H1 (cell line): ENCODE data around the gene TOB2. TPM values are rescaled to one million over a fixed set of nuclear protein-coding genes. Genes with fewer than 3 reads are reported as not detected.
A peak's percentile ranks its signal among the peaks of the same experiment; 100 is the strongest.

Experiments
- ATF2 ChIP-seq: IDR thresholded peaks from 2 replicates; pipeline ENCODE4 v1.6.1; 2012; ENCODE audit warnings: low read length, inconsistent platforms
- BACH1 ChIP-seq: IDR thresholded peaks from 2 replicates; pipeline ENCODE4 v1.6.1; 2012; ENCODE audit warnings: low read length, improper control_type of control experiment
- CBX5 ChIP-seq: fragments of 300-800, 300-1000 bp; sonication (generic); IDR thresholded peaks from 2 replicates; pipeline ENCODE4 v1.7.1; 2016; ENCODE audit warnings: antibody characterized with exemption, low read length, low read depth
- CHD2 ChIP-seq: IDR thresholded peaks from 2 replicates; pipeline ENCODE4 v1.6.1; 2012; ENCODE audit warnings: low read length, improper control_type of control experiment
- FOSL1 ChIP-seq: IDR thresholded peaks from 2 replicates; pipeline ENCODE4 v1.6.1; 2011; ENCODE audit warnings: mild to moderate bottlenecking, low read depth, low read length, moderate library complexity; ENCODE audit not compliant: insufficient read depth
- GABPA ChIP-seq: IDR thresholded peaks from 2 replicates; pipeline ENCODE4 v1.6.1; 2011; ENCODE audit warnings: mild to moderate bottlenecking, low read length, moderate library complexity, borderline replicate concordance; ENCODE audit not compliant: insufficient read depth
- GTF2F1 ChIP-seq: IDR thresholded peaks from 2 replicates; pipeline ENCODE4 v1.6.1; 2012; ENCODE audit warnings: low read depth, low read length, improper control_type of control experiment, borderline replicate concordance
- JUND ChIP-seq: IDR thresholded peaks from 2 replicates; pipeline ENCODE4 v1.6.1; 2011; ENCODE audit warnings: mild to moderate bottlenecking, improper control_type of control experiment, low read length
- KDM5A ChIP-seq: fragments of 200-600 bp; IDR thresholded peaks from 2 replicates; pipeline ENCODE4 v1.7.1; 2012; ENCODE audit warnings: mild to moderate bottlenecking, low read length, inconsistent platforms, mixed read lengths
- PHF8 ChIP-seq: fragments of 200-600 bp; sonication (generic); conservative IDR thresholded peaks from 2 replicates; pipeline ENCODE4 v1.7.1; 2012; ENCODE audit warnings: low read depth, mild to moderate bottlenecking, inconsistent platforms, low read length, moderate library complexity
- POLR2AphosphoS5 ChIP-seq: IDR thresholded peaks from 2 replicates; pipeline ENCODE4 v1.6.1; 2011; ENCODE audit warnings: low read depth, low read length
- POU5F1 ChIP-seq: IDR thresholded peaks from 2 replicates; pipeline ENCODE4 v1.6.1; 2011; ENCODE audit warnings: low read depth, mild to moderate bottlenecking, low read length, moderate library complexity
- RBBP5 ChIP-seq: IDR thresholded peaks from 2 replicates; pipeline ENCODE4 v1.7.1; 2012; ENCODE audit warnings: low read depth, mild to moderate bottlenecking, inconsistent platforms, low read length, moderate library complexity, borderline replicate concordance
- SAP30 ChIP-seq: fragments of 300-600 bp; sonication (generic); IDR thresholded peaks from 2 replicates; pipeline ENCODE4 v1.7.1; 2012; ENCODE audit warnings: low read length, moderate library complexity, mild to moderate bottlenecking, inconsistent platforms; ENCODE audit not compliant: insufficient read depth, insufficient replicate concordance
- SIX5 ChIP-seq: IDR thresholded peaks from 2 replicates; pipeline ENCODE4 v1.6.1; 2011; ENCODE audit warnings: mild to moderate bottlenecking, low read depth, low read length
- SP2 ChIP-seq: IDR thresholded peaks from 2 replicates; pipeline ENCODE4 v1.6.1; 2012; ENCODE audit warnings: mild to moderate bottlenecking, low read length, inconsistent platforms
- TAF7 ChIP-seq: optimal IDR thresholded peaks from 2 replicates; pipeline ENCODE3; 2011; ENCODE audit warnings: low read depth, mild to moderate bottlenecking, inconsistent platforms, low read length, moderate library complexity, borderline replicate concordance
- polyA plus RNA-seq, 7 experiments: library from polyadenylated mRNA; depleted of rRNA in 3 of 7; stranded (reverse) in 5 of 7; unstranded in 2 of 7; fragments of >200 nt in 5 of 7; fragments of 200-250 nt in 2 of 7; gene quantifications; 1 replicate in 5 of 7; 2 replicates in 1 of 7; 4 replicates in 1 of 7; pipeline versions ENCODE4 v1.2.1 to v1.2.3, GENCODE V29; 2011 to 2013; ENCODE audit warnings: missing spikeins in 2 of 7, mixed read lengths in 2 of 7
- total RNA-seq: library from RNA; stranded (reverse); fragmentation: NEBNext Ultra II Directional; extraction: Animal tissue kit (Norgen Biotek cat#: 25700); gene quantifications from 2 replicates; pipeline ENCODE4 v1.2.1, GENCODE V29; 2021

Gene TOB2
- total and polyA plus RNA-seq, 2 of the 8 experiments (the other 6 are each of a cell fraction or from before 2014, with no cell fraction given), result 27.0 to 54.1 TPM

DNA sequence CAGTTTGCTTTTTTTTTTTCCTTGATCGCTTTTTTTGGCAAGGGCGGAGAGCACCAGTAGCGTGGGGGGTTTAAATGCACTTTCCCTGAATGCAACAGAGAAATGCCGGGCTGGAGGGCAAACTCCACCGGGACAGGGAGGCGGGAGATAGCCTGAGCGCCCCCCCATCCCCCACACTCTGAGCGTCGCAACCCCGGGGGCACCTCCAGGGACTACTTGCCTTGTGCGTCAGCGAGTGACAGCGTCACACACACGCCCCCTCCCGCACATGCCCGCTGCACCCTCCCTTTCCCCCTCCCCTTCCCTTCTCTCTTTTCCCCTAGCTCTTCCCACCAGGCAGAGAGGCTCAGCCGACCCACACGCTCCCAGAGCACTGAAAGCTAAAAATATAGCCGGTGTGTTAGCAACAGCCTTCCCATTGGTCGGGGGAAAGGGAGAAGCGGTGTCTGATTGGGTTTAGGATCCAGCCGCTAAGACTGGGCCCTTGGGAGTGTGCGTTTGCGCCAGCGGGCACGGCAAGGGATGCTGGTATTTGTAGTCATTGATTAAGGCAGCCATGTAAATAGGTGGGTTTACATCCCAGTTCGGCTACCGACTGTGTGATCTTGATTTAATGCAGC is 1.7 kb upstream of the TOB2 start (continued):
- TF ChIP-seq FOSL1 (no peak), SP2 (no peak), GTF2F1 (no peak), CHD2 (peak; percentile 75; the same call in 1 of the 2 replicates), GABPA (no peak), CBX5 (no peak), POU5F1 (no peak), POLR2AphosphoS5 (peak; percentile 83), TAF7 (no peak), SAP30 (peak; percentile 83), BACH1 (no peak), ATF2 (no peak), KDM5A (no peak), SIX5 (peak; percentile 68), PHF8 (no peak), RBBP5 (no peak; the same call in 1 of the 2 replicates), JUND (peak; percentile 76)
- TF ChIP-seq, all 59 proteins: peak for 20
